Measurements from ENCODE around the gene KRTAP10-1. TPM values are rescaled to one million over a fixed set of nuclear protein-coding genes. Genes with fewer than 3 reads are reported as not detected.
A peak's percentile ranks its signal among the peaks of the same experiment; 100 is the strongest.
"Not testable (repeated sequence)": the region's sequence is repeated elsewhere in the genome, so short reads cannot be mapped to it uniquely, and the experiment has no call there.

The KRTAP10-1 gene
- total RNA-seq, 2 donors from 2014 or later, result not detected

- H3K27ac Mint-ChIP-seq, result no peak overlapping the region
- Histone ChIP-seq H3K4me3 (ENCODE audit: low read length) (no peak overlapping the region), H3K36me3 (ENCODE audit: control insufficient read depth, insufficient read depth, low read length) (no peaks in the 10 kb centered on the region), H3K27me3 (ENCODE audit: control insufficient read depth, insufficient read depth, low read length, poor library complexity, severe bottlenecking) (no peaks in the 10 kb centered on the region), H3K9me3 (ENCODE audit: control insufficient read depth, low read length) (no peaks in the 10 kb centered on the region), H3K4me1 (ENCODE audit: control insufficient read depth, insufficient read depth, low read length) (no peaks in the 10 kb centered on the region), H3K9ac (ENCODE audit: extremely low read depth, low read length, poor library complexity, severe bottlenecking) (no peak overlapping the region), H3K27ac (ENCODE audit: low read depth, low read length) (no peak overlapping the region)
- H3K4me3 Mint-ChIP-seq, result no peak overlapping the region
- no peak for TF ChIP-seq CTCF (conservative IDR thresholded peaks at IDR 0.05)
- no peaks in the 10 kb centered on the region for H3K9me3 Mint-ChIP-seq
- H3K27me3 Mint-ChIP-seq (ENCODE audit: insufficient read depth), result no peaks in the 10 kb centered on the region
- DNase-seq, result no peak
- H3K4me1 Mint-ChIP-seq, result no peaks in the 10 kb centered on the region
- no peaks in the 10 kb centered on the region for H3K36me3 Mint-ChIP-seq (ENCODE audit: low read depth)
- no CpG with 5 or more reads among the region's 1 CpG for WGBS, 2 experiments (ENCODE audit: insufficient coverage in 1 of 2, insufficient read length in 1 of 2)
These were observed 24.1 kb upstream of the KRTAP10-1 start for GRCh38 chr21:44564099-44564498.

GRCh38 chr21:44558695-44559094 lies 18.7 kb upstream of the KRTAP10-1 start, which contains the start of gene KRTAP10-3:
Gene KRTAP10-3, minus strand, starts transcription at chr21:44558795. Its CDS starts 80 bp downstream, at chr21:44558715.
- Histone ChIP-seq H3K36me3 (ENCODE audit: control insufficient read depth, insufficient read depth, low read length) (no peaks in the 10 kb centered on the region), H3K9me3 (ENCODE audit: control insufficient read depth, low read length) (no peaks in the 10 kb centered on the region), H3K27ac (ENCODE audit: low read depth, low read length) (no peak within 1 kb of the TSS), H3K9ac (ENCODE audit: extremely low read depth, low read length, poor library complexity, severe bottlenecking) (no peak within 1 kb of the TSS), H3K27me3 (ENCODE audit: control insufficient read depth, insufficient read depth, low read length, poor library complexity, severe bottlenecking) (no peaks in the 10 kb centered on the region), H3K4me3 (ENCODE audit: low read length) (no peak within 1 kb of the TSS), H3K4me1 (ENCODE audit: control insufficient read depth, insufficient read depth, low read length) (no peaks in the 10 kb centered on the region)
- H3K27ac Mint-ChIP-seq, result no peak within 1 kb of the TSS
- no peaks in the 10 kb centered on the region for H3K36me3 Mint-ChIP-seq (ENCODE audit: low read depth)
- no peaks in the 10 kb centered on the region for H3K9me3 Mint-ChIP-seq
- DNase-seq, result no peak
- H3K4me1 Mint-ChIP-seq, result no peaks in the 10 kb centered on the region
- TF ChIP-seq CTCF (conservative IDR thresholded peaks at IDR 0.05), result no peak
- no peak within 1 kb of the TSS for H3K4me3 Mint-ChIP-seq
- WGBS, 2 experiments (ENCODE audit: insufficient coverage in 1 of 2, insufficient read length in 1 of 2), result 92% methylated on average over 5 of the region's 5 CpGs
- H3K27me3 Mint-ChIP-seq (ENCODE audit: insufficient read depth), result no peaks in the 10 kb centered on the region

GRCh38 chr21:44558329-44558675 lies 18.3 kb upstream of the KRTAP10-1 start:
- WGBS, 2 experiments (ENCODE audit: insufficient coverage in 1 of 2, insufficient read length in 1 of 2), result 75 to 100% methylated on average over 2 to 10 of the region's 10 CpGs
- not testable (repeated sequence) for H3K27me3 ChIP-seq (ENCODE audit: control insufficient read depth, insufficient read depth, low read length, poor library complexity, severe bottlenecking); H3K27me3 Mint-ChIP-seq (ENCODE audit: insufficient read depth)

More at GRCh38 chr21:44558329-44558675, 18.3 kb upstream of the KRTAP10-1 start:
- not testable (repeated sequence) for H3K36me3 ChIP-seq (ENCODE audit: control insufficient read depth, insufficient read depth, low read length); H3K9me3 Mint-ChIP-seq; H3K9ac ChIP-seq (ENCODE audit: extremely low read depth, low read length, poor library complexity, severe bottlenecking); H3K4me1 Mint-ChIP-seq; H3K4me3 ChIP-seq (ENCODE audit: low read length); H3K4me3 Mint-ChIP-seq; H3K36me3 Mint-ChIP-seq (ENCODE audit: low read depth); H3K4me1 ChIP-seq (ENCODE audit: control insufficient read depth, insufficient read depth, low read length); H3K27ac ChIP-seq (ENCODE audit: low read depth, low read length); H3K9me3 ChIP-seq (ENCODE audit: control insufficient read depth, low read length); H3K27ac Mint-ChIP-seq
- peak; percentile 32 for DNase-seq

Data from endodermal cell (in vitro differentiated cells).